ENCODE results near the gene UGGT2. TPM values are rescaled to one million over a fixed set of nuclear protein-coding genes. Genes with fewer than 3 reads are reported as not detected.
A peak's percentile ranks its signal among the peaks of the same experiment; 100 is the strongest.
"Not testable (repeated sequence)": the region's sequence is repeated elsewhere in the genome, so short reads cannot be mapped to it uniquely, and the experiment has no call there.

The UGGT2 gene
- total RNA-seq, 1 donor from 2014 or later: 12.9 TPM

DNA sequence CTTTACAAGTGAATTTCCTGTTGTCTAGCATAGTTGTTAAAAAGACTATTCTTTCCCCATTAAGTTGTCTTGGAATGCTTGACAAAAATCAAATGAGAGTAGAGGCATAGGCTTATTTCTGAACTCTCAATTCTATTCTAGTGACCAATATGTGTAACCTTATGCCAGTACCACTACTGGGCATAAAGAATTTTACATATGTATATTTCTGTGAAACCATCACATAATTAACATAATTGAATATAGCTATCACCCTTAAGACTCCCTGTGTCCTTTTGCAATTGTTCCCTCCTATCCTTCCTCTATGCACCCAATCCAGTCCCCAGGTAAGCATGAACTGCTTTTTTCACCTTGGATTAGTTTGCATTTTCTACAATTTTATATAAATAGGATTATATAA, 211.3 kb downstream of the UGGT2 start:
- ATAC-seq: no peak
- DNase-seq: no peak
- intact Hi-C loops (cut with micrococcal nuclease): no loop called here

DNA sequence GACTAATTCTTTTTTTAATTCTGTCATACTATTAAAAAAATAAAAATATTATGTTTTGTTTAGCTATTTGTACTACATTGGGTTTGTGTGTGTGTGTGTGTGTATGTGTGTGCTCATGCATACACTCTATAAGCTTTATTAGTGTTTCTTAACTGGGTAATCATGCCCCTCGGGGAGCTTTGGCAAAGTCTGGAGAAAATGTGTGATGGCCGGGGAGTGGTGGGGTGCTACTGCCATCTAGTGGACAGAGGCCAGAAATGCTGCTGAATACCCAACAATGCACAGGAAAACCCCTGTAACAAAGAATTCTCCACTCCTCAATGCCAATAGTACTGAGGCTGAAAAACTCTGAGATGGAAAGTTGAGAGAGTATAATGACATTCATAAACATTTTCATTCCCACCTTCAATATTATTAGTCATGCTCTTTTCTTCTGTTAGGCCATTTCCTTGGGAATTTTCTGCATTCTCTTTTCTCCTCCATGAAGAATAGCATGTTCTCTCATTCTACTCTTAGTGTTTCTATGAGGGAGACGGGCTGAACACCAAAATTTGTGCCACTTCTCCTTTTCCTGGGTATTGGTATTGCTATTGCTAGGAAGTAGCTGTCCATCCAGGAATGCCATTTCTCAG, 219.0 kb downstream of the UGGT2 start:
- ATAC-seq: peak; percentile 79
- intact Hi-C loops (cut with micrococcal nuclease): loop anchor here (10.0 kb wide), 1 partner anchor 299 kb away; no protein-coding TSS in a partner anchor
- DNase-seq: peak; percentile 58

DNA sequence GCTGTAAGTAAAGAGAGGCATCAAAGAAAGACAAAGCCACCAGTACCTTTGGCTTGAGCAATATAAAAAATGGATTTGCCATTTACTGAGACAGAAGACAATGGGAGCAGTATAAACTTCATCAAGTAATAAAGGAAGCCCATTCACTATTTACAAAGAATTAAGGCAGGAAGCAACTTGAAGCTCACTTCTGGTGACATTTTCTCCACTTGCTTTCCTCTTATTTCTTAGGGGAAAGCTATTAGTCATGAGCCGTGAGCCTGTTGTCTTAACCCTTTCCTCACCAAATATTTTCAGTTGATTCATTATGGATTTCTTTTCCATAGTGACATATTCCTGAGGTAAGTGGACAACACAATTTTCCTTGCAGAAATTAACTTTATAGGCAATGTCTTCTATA, 219.5 kb downstream of the UGGT2 start:
- DNase-seq: no peak
- intact Hi-C loops (cut with micrococcal nuclease): loop anchor here (2.0 to 10.0 kb wide), 2 partner anchors 209 to 299 kb away; no protein-coding TSS in a partner anchor
- no peak for ATAC-seq

DNA sequence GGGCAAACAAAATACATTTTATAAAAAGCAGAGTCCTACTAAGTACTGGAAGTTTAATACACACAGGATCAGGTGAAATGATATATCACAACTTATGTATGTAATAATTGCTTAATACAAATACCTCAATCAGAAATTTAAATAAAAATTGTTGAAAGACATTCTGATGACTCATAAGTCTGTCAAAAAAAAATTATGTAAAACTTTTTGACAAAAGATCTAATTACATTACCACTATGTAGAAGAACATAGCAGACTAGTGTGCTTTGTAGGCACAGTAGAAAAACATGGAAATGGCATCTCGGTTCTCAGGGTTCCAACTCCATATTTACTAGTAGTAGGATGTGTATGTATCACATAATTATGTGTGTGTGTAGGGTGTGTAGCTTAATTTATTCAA, 220.1 kb downstream of the UGGT2 start:
- intact Hi-C loops (cut with micrococcal nuclease): loop anchor here (2.0 to 10.0 kb wide), 2 partner anchors 208 to 298 kb away; no protein-coding TSS in a partner anchor
- DNase-seq: no peak
- ATAC-seq: no peak

DNA sequence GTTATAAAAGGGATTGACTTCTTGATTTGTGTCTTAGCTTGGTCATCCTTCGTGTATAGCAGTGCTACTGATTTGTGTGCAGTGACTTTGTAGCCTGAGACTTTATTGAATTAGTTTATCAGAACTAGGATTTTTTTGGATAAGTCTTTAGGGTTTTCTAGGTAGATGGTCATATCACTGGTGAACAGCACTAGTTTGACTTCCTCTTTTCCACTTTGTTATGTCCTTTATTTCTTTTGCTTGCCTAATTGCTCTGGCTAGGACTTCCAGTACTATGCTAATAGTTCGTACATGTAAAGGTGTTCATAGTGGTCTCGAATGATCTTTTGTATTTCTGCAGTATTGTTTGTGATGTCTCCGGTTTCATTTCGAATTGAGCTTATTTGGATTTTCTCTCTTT, 230.9 kb downstream of the UGGT2 start:
- intact Hi-C loops (cut with micrococcal nuclease): no loop called here
- ATAC-seq (no peak), DNase-seq (no peak)

DNA sequence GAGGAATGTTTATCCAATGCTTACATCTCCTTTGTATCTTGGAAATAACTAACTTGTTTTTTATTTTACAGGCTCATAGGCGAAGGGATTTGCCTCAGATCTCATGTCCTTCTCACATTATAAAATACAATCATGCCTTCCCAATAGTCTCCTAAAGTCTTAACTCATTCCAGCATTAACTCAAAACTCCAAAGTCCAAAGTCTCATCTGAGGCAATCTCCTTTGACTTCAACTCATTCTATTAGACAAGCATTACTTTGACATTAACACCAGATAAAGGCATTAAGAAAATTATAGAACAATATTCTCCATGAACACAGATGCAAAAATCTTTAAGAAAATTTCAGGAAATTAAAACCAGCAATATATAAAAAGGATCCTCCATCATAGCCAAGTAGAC, 238.7 kb downstream of the UGGT2 start:
- intact Hi-C loops (cut with micrococcal nuclease): no loop called here
- ATAC-seq: no peak
- no peak for DNase-seq

DNA sequence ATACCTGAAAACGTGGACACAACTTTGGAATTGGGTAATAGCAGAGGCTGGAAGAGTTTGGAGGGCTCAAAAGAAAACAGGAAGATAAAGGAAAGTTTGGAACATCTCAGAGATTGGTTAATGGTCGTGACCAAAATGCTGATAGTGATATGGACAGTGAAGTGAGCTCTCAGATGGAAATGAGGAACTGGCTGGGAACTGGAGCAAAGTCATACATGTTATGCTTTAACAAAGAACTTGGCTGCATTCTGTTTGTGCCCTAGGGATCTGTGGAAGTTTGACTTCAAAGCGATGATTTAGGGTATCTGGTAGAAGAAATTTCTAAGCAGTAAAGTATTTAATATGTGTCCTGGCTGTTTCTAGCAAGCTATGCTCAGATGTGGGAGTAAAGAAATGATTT, 240.1 kb downstream of the UGGT2 start:
- ATAC-seq (no peak), DNase-seq (no peak)
- intact Hi-C loops (cut with micrococcal nuclease): no loop called here

DNA sequence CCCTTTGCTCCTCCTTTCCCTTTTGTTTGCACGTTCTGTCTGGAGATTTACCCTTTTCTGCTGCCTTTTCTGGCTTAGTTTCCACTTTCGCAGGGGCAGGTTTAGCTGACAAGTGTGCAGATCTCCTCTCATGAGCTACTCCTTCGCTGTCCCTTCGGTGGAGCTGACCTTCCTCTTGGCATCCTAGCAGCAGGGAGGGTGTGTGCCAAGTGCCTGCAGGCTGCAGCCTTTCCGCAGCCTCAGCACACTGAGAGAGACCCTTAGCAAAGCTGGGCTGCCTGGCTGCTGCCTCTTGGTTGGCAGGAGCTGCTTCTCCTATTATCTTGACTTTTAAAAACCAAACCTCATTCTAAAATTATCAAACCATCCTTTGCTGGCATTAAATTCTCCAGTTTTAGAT, 243.8 kb downstream of the UGGT2 start:
- intact Hi-C loops (cut with micrococcal nuclease): no loop called here
- ATAC-seq (peak; percentile 44), DNase-seq (peak; percentile 34)

DNA sequence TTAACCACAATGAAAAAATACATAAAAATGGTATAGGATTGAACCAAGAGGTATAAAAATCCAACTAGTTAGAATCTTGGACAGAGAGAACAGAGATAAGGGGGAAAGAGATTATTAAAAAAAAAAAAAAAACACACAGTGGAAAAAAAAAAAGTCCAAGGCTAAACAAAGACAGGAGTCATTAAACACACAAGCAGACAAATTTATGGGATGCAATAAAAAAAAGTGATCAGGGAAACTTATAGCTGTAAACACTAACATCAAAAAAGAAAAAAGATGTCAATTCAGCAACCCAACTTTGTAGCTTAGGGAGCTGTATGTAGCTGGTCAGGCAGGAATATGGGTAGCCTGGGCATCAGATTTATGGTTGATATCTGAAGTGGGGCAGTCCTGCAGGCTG, 247.3 kb downstream of the UGGT2 start:
- ATAC-seq: no peak
- no peak for DNase-seq
- intact Hi-C loops (cut with micrococcal nuclease): no loop called here

DNA sequence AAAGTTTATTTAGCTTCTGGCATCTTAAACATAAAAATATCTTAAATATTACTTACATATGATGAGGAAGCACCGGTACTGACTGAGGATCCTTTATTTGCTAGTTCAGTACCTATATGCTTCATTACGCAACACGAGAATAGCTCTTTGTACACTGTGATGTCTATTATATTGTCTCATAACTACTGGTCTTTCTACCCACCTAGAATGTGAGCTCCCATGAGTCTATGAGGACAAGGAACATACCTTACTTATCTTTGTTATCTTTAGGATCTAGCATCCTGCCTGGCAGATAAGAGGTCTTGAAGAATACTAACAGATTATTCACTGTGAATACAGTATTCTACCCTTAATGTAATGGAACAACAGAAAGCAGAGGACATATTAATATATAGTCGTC, 251.4 kb downstream of the UGGT2 start:
- intact Hi-C loops (cut with micrococcal nuclease): no loop called here
- ATAC-seq (no peak), DNase-seq (no peak)

DNA sequence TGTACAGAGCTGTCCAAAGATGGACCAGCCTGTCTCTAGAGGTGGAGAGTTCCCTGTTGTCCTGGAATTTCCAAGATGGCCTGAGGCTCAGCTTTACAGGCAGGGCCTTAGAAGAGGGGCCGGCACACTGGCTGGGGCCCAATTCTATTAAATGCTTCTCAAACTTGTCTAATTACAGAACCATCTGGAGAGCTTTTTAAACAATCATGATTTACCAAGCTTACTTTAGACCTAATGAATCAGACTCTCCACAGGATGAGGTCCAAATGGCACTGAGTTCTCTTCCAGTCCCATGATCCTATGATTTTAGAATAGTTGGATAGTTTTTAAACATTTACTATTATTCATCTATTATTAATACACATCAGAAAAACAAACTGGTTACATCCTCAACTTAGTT, 252.8 kb downstream of the UGGT2 start:
- intact Hi-C loops (cut with micrococcal nuclease): no loop called here
- ATAC-seq: no peak
- no peak for DNase-seq

DNA sequence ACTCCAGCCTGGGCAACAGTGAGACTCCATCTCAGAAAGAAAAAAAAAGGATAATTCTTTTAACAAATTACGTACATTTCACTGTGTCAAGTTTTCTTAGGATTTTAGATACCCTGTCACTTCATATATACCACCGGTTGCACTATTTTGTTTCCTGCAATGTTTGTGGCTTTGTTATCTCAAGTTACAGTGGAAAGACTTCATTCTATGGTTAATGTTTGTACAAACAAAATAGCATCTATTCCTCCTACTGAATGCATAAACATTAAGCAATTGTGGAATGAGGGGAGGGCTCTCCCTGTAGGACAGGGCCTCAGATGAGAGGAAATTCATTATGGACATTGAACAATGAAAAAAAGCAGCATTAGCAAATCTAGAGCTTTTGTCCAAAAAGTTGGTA, 256.2 kb downstream of the UGGT2 start:
- intact Hi-C loops (cut with micrococcal nuclease): no loop called here
- ATAC-seq (no peak), DNase-seq (no peak)

DNA sequence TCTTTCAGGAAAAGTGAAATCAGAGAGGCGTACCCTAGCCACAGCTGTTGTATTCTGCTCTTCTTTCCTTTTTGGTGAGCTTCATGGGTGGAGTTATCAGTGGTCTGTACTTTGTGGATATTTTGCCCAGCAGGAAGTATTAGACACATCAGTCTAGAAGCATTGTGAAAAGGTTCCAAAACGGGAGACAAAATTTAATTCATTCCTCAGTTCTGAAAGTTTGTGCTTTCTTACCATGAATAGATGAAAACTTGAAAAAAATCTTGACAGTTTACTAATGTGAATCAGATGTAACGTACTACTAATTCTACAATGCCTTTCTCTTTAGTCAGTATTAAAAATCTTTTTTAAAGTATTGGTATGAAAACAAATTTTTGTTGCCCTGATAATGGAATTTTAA, 259.4 kb downstream of the UGGT2 start:
- DNase-seq (no peak), ATAC-seq (no peak)
- intact Hi-C loops (cut with micrococcal nuclease): no loop called here

DNA sequence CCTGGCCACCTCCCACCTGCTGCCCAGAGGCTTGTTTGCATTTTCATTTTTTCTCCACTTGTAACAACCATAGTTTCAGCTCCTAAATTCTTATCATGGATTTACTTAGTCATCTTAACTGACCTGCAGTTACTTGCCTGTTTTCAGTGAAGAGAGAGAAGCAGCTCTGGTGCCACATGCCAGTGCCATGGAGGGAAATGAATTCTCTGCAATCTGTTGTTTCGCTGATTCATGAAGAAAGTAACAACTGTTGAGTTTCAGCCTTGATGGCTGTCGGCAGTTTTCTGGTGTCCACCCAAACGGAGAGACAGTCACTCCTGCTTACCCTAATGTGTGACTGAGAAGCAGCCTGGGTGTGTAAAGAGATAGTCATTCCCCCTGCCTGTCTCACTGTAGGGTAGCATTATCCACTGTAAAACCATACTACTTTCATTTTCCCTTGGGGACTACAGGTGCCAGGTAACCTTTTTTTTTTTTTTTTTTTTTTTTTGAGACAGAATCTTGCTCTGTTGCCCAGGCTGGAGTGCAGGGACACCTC, 260.1 kb downstream of the UGGT2 start:
- no peak for ATAC-seq
- no peak for DNase-seq
- intact Hi-C loops (cut with micrococcal nuclease): no loop called here

DNA sequence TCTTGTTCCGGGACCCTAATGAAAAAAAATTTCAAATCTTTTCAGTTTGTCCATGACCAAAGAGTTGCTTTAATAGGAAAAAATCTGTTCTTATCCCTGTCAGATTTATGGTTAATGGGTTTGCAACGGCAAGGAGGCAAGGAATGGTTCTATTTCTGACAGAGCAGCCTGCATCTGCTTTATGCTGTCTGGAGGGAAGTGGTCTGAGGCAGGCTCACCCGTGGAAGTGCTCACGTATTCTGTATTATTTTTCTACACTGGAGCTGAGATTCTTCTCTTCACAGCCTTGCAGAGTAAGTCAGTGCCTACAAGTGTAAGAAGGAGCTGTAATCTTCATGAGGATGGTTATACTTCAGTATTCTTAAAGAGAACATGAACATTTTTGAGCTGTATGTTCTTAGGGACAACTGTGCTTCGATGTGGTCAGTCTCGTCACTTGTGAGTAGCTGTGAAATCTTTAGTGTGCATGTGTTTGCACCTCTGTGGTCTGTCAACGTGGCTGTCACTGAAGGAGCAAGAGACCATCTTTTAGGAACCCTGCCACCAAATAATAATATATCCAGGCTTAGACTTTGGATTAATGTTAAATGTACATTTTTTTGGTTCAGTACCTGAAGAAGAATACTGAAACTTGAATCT, 262.0 kb downstream of the UGGT2 start:
- DNase-seq (no peak), ATAC-seq (no peak)
- intact Hi-C loops (cut with micrococcal nuclease): no loop called here

DNA sequence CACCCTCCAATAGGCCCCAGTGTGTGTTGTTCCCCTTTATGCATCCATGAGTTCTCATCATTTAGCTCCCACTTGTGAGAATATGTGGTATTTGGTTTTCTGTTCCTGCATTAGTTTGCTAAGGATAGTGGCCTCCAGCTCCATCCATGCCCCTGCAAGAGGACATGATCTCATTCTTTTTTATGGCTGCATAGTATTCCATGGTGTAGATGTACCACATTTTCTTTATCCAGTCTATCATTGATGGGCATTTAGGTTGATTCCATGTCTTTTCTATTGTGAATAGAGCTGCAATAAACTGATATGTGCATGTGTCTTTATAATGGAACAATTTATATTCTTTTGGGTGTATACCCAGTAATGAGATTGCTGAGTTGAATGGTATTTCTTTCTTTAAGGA, 263.9 kb downstream of the UGGT2 start:
- intact Hi-C loops (cut with micrococcal nuclease); ATAC-seq; DNase-seq: not testable (repeated sequence)

DNA sequence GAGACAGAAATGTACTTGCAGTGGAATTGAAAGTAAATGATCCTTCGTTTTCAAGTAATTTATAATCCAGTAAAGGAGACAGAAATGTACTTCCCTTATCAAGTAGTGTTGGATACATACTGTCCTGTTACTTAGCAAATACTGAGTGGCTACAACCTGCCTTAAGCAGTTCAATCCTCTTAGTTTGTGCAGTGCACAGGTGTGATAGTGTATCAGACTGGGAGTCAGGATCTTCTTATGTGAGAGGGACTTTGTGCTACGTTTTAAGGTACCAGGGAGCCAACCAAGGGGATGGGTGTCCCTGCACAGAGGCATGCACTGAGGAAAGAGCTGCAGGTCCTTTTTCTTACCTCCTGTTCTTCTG, 265.1 kb downstream of the UGGT2 start:
- intact Hi-C loops (cut with micrococcal nuclease): no loop called here
- ATAC-seq (no peak), DNase-seq (no peak)

DNA sequence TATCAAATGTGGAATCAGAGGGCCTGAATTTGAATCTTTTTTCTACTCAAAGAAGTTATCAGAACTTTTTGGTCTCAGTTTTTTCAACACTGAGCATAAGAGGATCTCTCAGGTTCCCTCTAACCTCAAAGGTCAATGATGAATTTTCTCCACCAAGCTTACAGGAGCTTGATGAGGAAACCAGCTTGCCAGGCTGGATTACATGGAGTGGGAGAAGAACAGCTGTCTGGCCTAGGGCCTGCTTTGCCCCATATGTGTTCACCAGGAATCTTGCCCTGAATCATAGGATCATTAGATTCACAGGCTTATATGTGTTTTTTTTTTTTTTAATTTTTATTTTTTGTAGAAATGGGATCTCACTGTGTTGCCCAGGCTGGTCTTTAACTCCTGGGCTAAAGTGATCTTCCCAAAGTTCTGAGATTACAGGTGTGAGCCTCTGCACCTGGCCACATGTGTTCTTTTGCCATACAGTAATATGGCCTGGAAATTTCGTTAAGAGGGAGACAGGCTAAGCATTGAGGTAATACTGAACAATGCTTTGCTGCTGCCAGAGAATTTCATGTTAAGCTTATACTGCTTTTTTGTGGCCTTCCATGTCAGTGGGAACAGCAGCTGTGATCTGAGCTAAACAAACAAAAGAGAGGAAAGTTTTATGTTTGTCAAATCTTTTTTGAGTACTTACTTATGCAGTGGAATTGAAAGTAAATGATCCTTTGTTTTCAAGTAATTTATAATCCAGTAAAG, 265.7 kb downstream of the UGGT2 start:
- DNase-seq: no peak
- ATAC-seq: no peak
- intact Hi-C loops (cut with micrococcal nuclease): no loop called here

DNA sequence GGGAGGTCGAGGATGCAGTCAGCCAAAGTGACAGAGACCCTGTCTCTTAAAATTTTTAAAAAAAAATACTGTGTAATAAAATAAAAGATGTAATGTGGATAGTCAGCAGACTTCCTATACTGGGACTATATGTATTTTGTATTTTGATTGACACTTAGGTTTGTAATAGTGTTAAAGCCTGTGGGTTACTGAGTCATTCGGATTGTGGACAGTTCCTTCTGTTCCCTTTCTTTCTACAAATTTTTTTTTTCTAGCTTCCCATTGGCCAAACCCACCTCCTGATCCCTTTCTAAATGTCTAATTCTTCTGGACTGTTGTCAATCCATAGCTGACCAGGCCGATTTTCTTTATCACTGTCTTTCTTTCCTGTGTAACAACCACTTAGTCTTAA, 268.3 kb downstream of the UGGT2 start:
- intact Hi-C loops (cut with micrococcal nuclease): no loop called here
- no peak for DNase-seq
- no peak for ATAC-seq

DNA sequence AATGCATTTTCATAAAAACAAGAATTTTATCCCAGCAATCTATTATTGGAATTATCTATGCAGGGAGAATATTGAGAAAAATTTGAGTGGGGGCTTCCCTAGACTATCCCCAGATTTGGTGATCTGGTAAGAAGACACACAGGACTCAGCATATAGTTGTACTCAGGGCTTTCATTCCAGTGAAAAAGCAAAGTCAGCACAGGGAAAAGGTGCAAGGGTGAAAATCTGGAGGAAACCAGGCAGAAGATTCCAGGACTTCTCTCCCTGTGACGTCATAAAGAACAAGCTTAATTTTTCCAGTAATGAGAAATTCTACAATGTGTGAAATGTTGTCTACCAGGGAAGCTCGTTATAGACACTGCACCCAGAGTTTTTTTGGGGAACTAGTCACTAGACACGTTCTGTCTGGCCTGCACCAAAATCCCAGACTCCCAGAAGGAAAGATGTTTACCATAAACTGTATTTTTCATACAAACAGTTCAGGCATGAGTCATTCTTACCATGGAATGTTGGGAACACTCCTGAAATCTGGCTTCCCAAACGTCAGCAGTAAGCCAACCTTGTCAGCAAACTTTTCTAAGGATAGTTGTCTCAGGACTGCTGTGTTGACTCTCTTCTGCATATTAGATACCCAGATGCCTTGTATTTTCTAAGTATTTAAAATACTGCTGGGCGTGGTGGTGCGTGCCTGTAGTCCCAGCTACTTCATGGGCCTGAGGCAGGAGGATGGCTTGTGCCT, 268.9 kb downstream of the UGGT2 start:
- ATAC-seq: no peak
- DNase-seq: no peak
- intact Hi-C loops (cut with micrococcal nuclease): no loop called here

All from left ventricle myocardium superior (tissue), 1 donor.